Mesendoderm (in vitro differentiated cells): ENCODE results near the gene SERTAD3. TPM values are rescaled to one million over a fixed set of nuclear protein-coding genes. Genes with fewer than 3 reads are reported as not detected.

Source experiments
- DNase-seq: peaks from one replicate; pipeline ENCODE4 v3.0.0; 2013
- H2AK5ac ChIP-seq: 2 replicates; pipeline ENCODE4 v1.6.1; 2013; ENCODE audit warnings: low read length, inconsistent platforms
- H2BK120ac ChIP-seq: 2 replicates; pipeline ENCODE4 v1.6.1; 2013; ENCODE audit warnings: low read depth, mild to moderate bottlenecking, low read length, moderate library complexity, mixed read lengths
- H2BK15ac ChIP-seq: replicated peaks from 2 replicates; pipeline ENCODE4 v1.6.1; 2013; ENCODE audit warnings: low read depth, mild to moderate bottlenecking, moderate library complexity
- H2BK5ac ChIP-seq: 2 replicates; pipeline ENCODE4 v1.6.1; 2013; ENCODE audit warnings: low read length, inconsistent platforms
- H3K18ac ChIP-seq: 2 replicates; pipeline ENCODE4 v1.6.1; 2013; ENCODE audit warnings: mild to moderate bottlenecking, low read length, mixed read lengths
- H3K23ac ChIP-seq: one replicate; pipeline ENCODE4 v1.6.1; 2013; ENCODE audit warnings: low read length
- H3K27ac ChIP-seq: 2 replicates; pipeline ENCODE4 v1.5.1; 2013; ENCODE audit warnings: low read depth, mild to moderate bottlenecking, inconsistent platforms, low read length, moderate library complexity
- H3K27me3 ChIP-seq: 2 replicates; pipeline ENCODE4 v1.6.1; 2013; ENCODE audit warnings: low read length, control low read depth, mild to moderate bottlenecking, inconsistent platforms; ENCODE audit not compliant: insufficient read depth, poor library complexity
- H3K36me3 ChIP-seq: 2 replicates; pipeline ENCODE4 v1.6.1; 2013; ENCODE audit warnings: low read length, inconsistent platforms; ENCODE audit not compliant: control insufficient read depth, insufficient read depth
- H3K4ac ChIP-seq: one replicate; pipeline ENCODE4 v1.6.1; 2013; ENCODE audit warnings: low read depth, mild to moderate bottlenecking, low read length, moderate library complexity
- H3K4me1 ChIP-seq: 2 replicates; pipeline ENCODE4 v1.6.1; 2013; ENCODE audit warnings: low read depth, low read length, inconsistent platforms; ENCODE audit not compliant: control insufficient read depth
- H3K4me2 ChIP-seq: 2 replicates; pipeline ENCODE4 v1.6.1; 2013; ENCODE audit warnings: low read length
- H3K4me3 ChIP-seq: 2 replicates; pipeline ENCODE4 v1.5.1; 2013; ENCODE audit warnings: mild to moderate bottlenecking, low read length
- H3K56ac ChIP-seq: one replicate; pipeline ENCODE4 v1.6.1; 2013; ENCODE audit warnings: low read length
- H3K79me1 ChIP-seq: 2 replicates; pipeline ENCODE4 v1.6.1; 2013; ENCODE audit warnings: low read length, inconsistent platforms
- H3K79me2 ChIP-seq: 2 replicates; pipeline ENCODE4 v1.6.1; 2013; ENCODE audit warnings: mild to moderate bottlenecking, low read length; ENCODE audit not compliant: control insufficient read depth, insufficient read depth
- H3K9ac ChIP-seq: 2 replicates; pipeline ENCODE4 v1.6.1; 2013; ENCODE audit warnings: low read length, inconsistent platforms
- H4K5ac ChIP-seq: one replicate; pipeline ENCODE4 v1.6.1; 2013; ENCODE audit warnings: low read length
- H4K8ac ChIP-seq: one replicate; pipeline ENCODE4 v1.6.1; 2013; ENCODE audit warnings: low read depth, mild to moderate bottlenecking, control low read depth, low read length, moderate library complexity
- WGBS: extraction: QIAGEN DNeasy Blood & Tissue Kit; methylation state at CpG from one replicate; pipeline ENCODE4 v1.1.7; 2013; ENCODE audit warnings: low lambda C conversion rate, missing lambda C conversion rate; ENCODE audit not compliant: insufficient coverage; ENCODE audit errors: extremely low coverage; 5-methylcytosine and 5-hydroxymethylcytosine counted together
- small RNA-seq: library from polyadenylated mRNA; stranded (forward); fragments of <200 nt; extraction: miRNeasy Mini kit (QIAGEN cat#:217004); gene quantifications from one replicate; pipeline ENCODE3, GENCODE V24; 2013; ENCODE audit not compliant: insufficient read depth

The SERTAD3 gene

GRCh38 chr19:40392123-40392522, 52.0 kb downstream of the SERTAD3 start:
- WGBS = no CpG with 5 or more reads among the region's 8 CpGs
- Histone ChIP-seq H4K5ac (no peak overlapping the region), H3K56ac (no peak overlapping the region), H3K79me2 (no peaks in the 10 kb centered on the region), H2BK120ac (no peak overlapping the region), H3K27me3 (no peaks in the 10 kb centered on the region), H3K36me3 (no peaks in the 10 kb centered on the region), H3K23ac (no peak overlapping the region), H3K4ac (no peak overlapping the region), H3K4me3 (no peak overlapping the region), H3K27ac (no peak overlapping the region), H4K8ac (no peak overlapping the region), H2AK5ac (no peak overlapping the region), H3K4me1 (no peaks in the 10 kb centered on the region), H2BK5ac (no peak overlapping the region), H3K9ac (no peak overlapping the region), H2BK15ac (no peak overlapping the region), H3K79me1 (no peaks in the 10 kb centered on the region), H3K18ac (no peak overlapping the region), H3K4me2 (no peak overlapping the region)
- DNase-seq = no peak

Small RNA genes within 50 kb of the gene (small RNA-seq; reads per million reads assigned to genes)
- not detected for gene RF00017
